B cell (primary cell): Measurements from ENCODE around the gene DNM1. TPM values are rescaled to one million over a fixed set of nuclear protein-coding genes. Genes with fewer than 3 reads are reported as not detected.

Experiments
- ATAC-seq: fragments of 200-7000 bp; cut with Tn5 transposase; one replicate; pipeline ENCODE4 v1.10.0; 2021; ENCODE audit warnings: low read depth, mild to moderate bottlenecking, moderate number of reproducible peaks, moderate library complexity
- CTCF ChIA-PET: fragments of 350-600 bp; sonication (Branson Sonifier 250); formaldehyde crosslinking; loops from one replicate; lab custom pipeline; 2021; ENCODE audit warnings: antibody characterized with exemption, inconsistent platforms; lab: Charles Lee
- POLR2A ChIA-PET: fragments of 350-600 bp; sonication (Branson Sonifier 250); formaldehyde crosslinking; loops from one replicate; lab custom pipeline; 2021; ENCODE audit warnings: antibody characterized with exemption; lab: Charles Lee
- DNase-seq: peaks from one replicate; pipeline ENCODE4 v3.0.0; 2013
- H2AFZ ChIP-seq: 2 replicates; pipeline ENCODE4 v1.6.1; 2012; ENCODE audit warnings: mild to moderate bottlenecking, low read depth, low read length; ENCODE audit not compliant: insufficient read depth, poor library complexity, severe bottlenecking
- H3K27ac ChIP-seq, 2 donors: 1 replicate in 1 of 2; 2 replicates in 1 of 2; pipeline ENCODE4 v1.5.1; 2012 to 2013; ENCODE audit warnings: low read length in 2 of 2, mild to moderate bottlenecking in 2 of 2, moderate library complexity in 1 of 2
- H3K27me3 ChIP-seq, 4 experiments: fragments of 200-600 bp in 1 of 4; sonication (generic) in 1 of 4; replicated peaks in 1 of 4; 1 replicate in 2 of 4; 2 replicates in 2 of 4; pipeline versions ENCODE4 v1.6.1 to v1.7.0; 2013 to 2016; ENCODE audit warnings: low read length in 3 of 4, mild to moderate bottlenecking in 2 of 4, mixed read lengths in 1 of 4, moderate library complexity in 1 of 4; ENCODE audit not compliant: insufficient read depth in 4 of 4, control insufficient read depth in 3 of 4; ENCODE audit errors: control extremely low read depth in 1 of 4
- H3K36me3 ChIP-seq, 2 experiments: replicated peaks in 1 of 2; 1 replicate in 1 of 2; 2 replicates in 1 of 2; pipeline versions ENCODE4 v1.6.1 to v1.7.1; 2013; ENCODE audit warnings: low read length in 1 of 2; ENCODE audit not compliant: insufficient read depth in 2 of 2, control insufficient read depth in 1 of 2; ENCODE audit errors: control extremely low read depth in 1 of 2, extremely low read depth in 1 of 2
- H3K4me1 ChIP-seq, 2 donors: fragments of 200-600 bp in 1 of 2; sonication (generic) in 1 of 2; 1 replicate in 1 of 2; 2 replicates in 1 of 2; pipeline versions ENCODE4 v1.5.1 to v1.6.1; 2013 to 2017; ENCODE audit warnings: low read length in 2 of 2; ENCODE audit not compliant: control insufficient read depth in 2 of 2, insufficient read depth in 2 of 2
- H3K4me2 ChIP-seq: replicated peaks from 2 replicates; pipeline ENCODE3; 2012; ENCODE audit warnings: mild to moderate bottlenecking, low read depth, low read length; ENCODE audit not compliant: poor library complexity, severe bottlenecking
- H3K4me3 ChIP-seq, 5 experiments: fragments of 200-600 bp in 1 of 5; sonication (generic) in 1 of 5; 1 replicate in 3 of 5; 2 replicates in 2 of 5; pipeline versions ENCODE4 v1.5.1 to v1.7.0; 2011 to 2016; ENCODE audit warnings: low read length in 4 of 5, mild to moderate bottlenecking in 4 of 5, low read depth in 2 of 5, control low read depth in 1 of 5, moderate library complexity in 1 of 5; ENCODE audit not compliant: insufficient read depth in 1 of 5; ENCODE audit errors: control extremely low read depth in 1 of 5, extremely low read depth in 1 of 5
- H3K79me2 ChIP-seq: fragments of 200-600 bp; sonication (generic); one replicate; pipeline ENCODE4 v1.6.0; 2016; ENCODE audit warnings: low read length; ENCODE audit not compliant: control insufficient read depth, insufficient read depth
- H3K9ac ChIP-seq: fragments of 200-600 bp; sonication (generic); 2 replicates; pipeline ENCODE4 v1.6.1; 2017; ENCODE audit warnings: mild to moderate bottlenecking, low read length, moderate library complexity
- H3K9me3 ChIP-seq, 3 donors: one replicate each; pipeline versions ENCODE4 v1.6.1 to v1.7.1; 2013; ENCODE audit warnings: low read length in 2 of 3; ENCODE audit not compliant: control insufficient read depth in 2 of 3, insufficient read depth in 1 of 3; ENCODE audit errors: control extremely low read depth in 1 of 3
- H4K20me1 ChIP-seq: 2 replicates; pipeline ENCODE4 v1.6.0; 2012; ENCODE audit warnings: mild to moderate bottlenecking, low read length; ENCODE audit not compliant: insufficient read depth, control insufficient read depth, poor library complexity, severe bottlenecking
- H3K27ac Mint-ChIP-seq: one replicate; pipeline ENCODE4 v1.8.0; 2021; ENCODE audit warnings: mixed read lengths
- H3K27me3 Mint-ChIP-seq: one replicate; pipeline ENCODE4 v1.8.0; 2021; ENCODE audit warnings: mixed read lengths
- H3K4me1 Mint-ChIP-seq: one replicate; pipeline ENCODE4 v1.8.0; 2021; ENCODE audit warnings: mixed read lengths
- H3K4me3 Mint-ChIP-seq: one replicate; pipeline ENCODE4 v1.8.0; 2021; ENCODE audit warnings: mixed read lengths
- H3K9me3 Mint-ChIP-seq: one replicate; pipeline ENCODE4 v1.8.0; 2022; ENCODE audit warnings: mixed read lengths; ENCODE audit not compliant: insufficient read depth
- EZH2 ChIP-seq: IDR thresholded peaks from 2 replicates; pipeline ENCODE4 v1.6.1; 2012; ENCODE audit warnings: borderline replicate concordance, low read depth, mild to moderate bottlenecking, moderate library complexity, low read length; ENCODE audit not compliant: insufficient read depth, poor library complexity, severe bottlenecking
- WGBS: methylation state at CpG from one replicate; pipeline ENCODE4 v1.1.5; 2013; ENCODE audit warnings: missing lambda C conversion rate; ENCODE audit not compliant: insufficient coverage; 5-methylcytosine and 5-hydroxymethylcytosine counted together
- intact Hi-C: fragments of 100-400 bp; cut with micrococcal nuclease; formaldehyde crosslinking; loops from one replicate; pipeline ENCODE4 v1.10.0; 2022
- polyA plus RNA-seq: library from polyadenylated mRNA; depleted of rRNA; stranded (reverse); fragments of >200 nt; gene quantifications from 2 replicates; pipeline ENCODE4 v1.2.3, GENCODE V29; 2012
- total RNA-seq, 2 donors: library from RNA; stranded (reverse); fragments of 120-200 nt in 1 of 2; gene quantifications; 1 replicate in 1 of 2; 2 replicates in 1 of 2; pipeline versions ENCODE4 v1.2.3 to v1.2.4, GENCODE V29; 2013 to 2022
- TF ChIP-seq, protein P1 (sequence below): fragments of 200-600 bp; IDR thresholded peaks from one replicate; pipeline ENCODE4 v1.8.0; 2022; ENCODE audit warnings: antibody characterized with exemption, mild to moderate bottlenecking

Gene DNM1
- total and polyA plus RNA-seq, 2 donors (not counting 1 experiment from before 2014, with no cell fraction given), result 0.63 to 1.3 TPM

GRCh38 chr9:128251732-128252100 lies 48.5 kb downstream of the DNM1 start:
- no peak overlapping the region for H3K9ac ChIP-seq
- H3K4me2 ChIP-seq, result no peak overlapping the region

More at GRCh38 chr9:128251732-128252100, 48.5 kb downstream of the DNM1 start:
- TF ChIP-seq EZH2, result no peak
- TF ChIP-seq, protein P1, sequence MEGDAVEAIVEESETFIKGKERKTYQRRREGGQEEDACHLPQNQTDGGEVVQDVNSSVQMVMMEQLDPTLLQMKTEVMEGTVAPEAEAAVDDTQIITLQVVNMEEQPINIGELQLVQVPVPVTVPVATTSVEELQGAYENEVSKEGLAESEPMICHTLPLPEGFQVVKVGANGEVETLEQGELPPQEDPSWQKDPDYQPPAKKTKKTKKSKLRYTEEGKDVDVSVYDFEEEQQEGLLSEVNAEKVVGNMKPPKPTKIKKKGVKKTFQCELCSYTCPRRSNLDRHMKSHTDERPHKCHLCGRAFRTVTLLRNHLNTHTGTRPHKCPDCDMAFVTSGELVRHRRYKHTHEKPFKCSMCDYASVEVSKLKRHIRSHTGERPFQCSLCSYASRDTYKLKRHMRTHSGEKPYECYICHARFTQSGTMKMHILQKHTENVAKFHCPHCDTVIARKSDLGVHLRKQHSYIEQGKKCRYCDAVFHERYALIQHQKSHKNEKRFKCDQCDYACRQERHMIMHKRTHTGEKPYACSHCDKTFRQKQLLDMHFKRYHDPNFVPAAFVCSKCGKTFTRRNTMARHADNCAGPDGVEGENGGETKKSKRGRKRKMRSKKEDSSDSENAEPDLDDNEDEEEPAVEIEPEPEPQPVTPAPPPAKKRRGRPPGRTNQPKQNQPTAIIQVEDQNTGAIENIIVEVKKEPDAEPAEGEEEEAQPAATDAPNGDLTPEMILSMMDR, result no peak
- intact Hi-C loops, result loop anchor here (5.0 kb wide), 2 partner anchors 91 to 631 kb away; partner anchors contain the start of genes KYAT1, LRRC8A and SLC27A4
- no peaks in the 10 kb centered on the region for H4K20me1 ChIP-seq
- ATAC-seq, result no peak
- H3K27me3 ChIP-seq, result peaks cover 0 to 4% (median 0%) of the 10 kb centered on the region in 4 experiments
- peak overlapping the region; percentile 65 for H3K27ac Mint-ChIP-seq
- peak overlapping the region; percentile 71 for H3K4me3 Mint-ChIP-seq
- H3K27ac ChIP-seq, result no peak overlapping the region
- no peaks in the 10 kb centered on the region for H3K9me3 ChIP-seq
- peaks cover 10 to 26% of the 10 kb centered on the region in 2 donors for H3K4me1 ChIP-seq
- WGBS, result 86% methylated on average over 3 of the region's 3 CpGs
- no peak for DNase-seq
- no peak overlapping the region for H3K4me3 ChIP-seq
- H3K36me3 ChIP-seq, result no peaks in the 10 kb centered on the region
- H3K9me3 Mint-ChIP-seq, result no peaks in the 10 kb centered on the region
- ChIA-PET CTCF (interaction anchor here (0.5 kb wide), 1 partner anchor 1486 kb away, joined by 3 read pairs; no protein-coding TSS in a partner anchor), POLR2A (no interaction called here)
- no peaks in the 10 kb centered on the region for H3K79me2 ChIP-seq
- peaks cover 30% of the 10 kb centered on the region for H3K4me1 Mint-ChIP-seq
- H3K27me3 Mint-ChIP-seq, result peaks cover 13% of the 10 kb centered on the region
- H2AFZ ChIP-seq, result no peak overlapping the region
